MM.1S (cell line): ENCODE measurements around the gene CAMK2N1.

Source experiments
- DNase-seq: peaks from one replicate; pipeline ENCODE4 v3.0.0-alpha.2; 2015
- H2AFZ ChIP-seq: fragments of 300-600 bp; sonication (generic); 2 replicates; pipeline ENCODE4 v1.6.0; 2016; ENCODE audit warnings: antibody characterized with exemption, low read length
- H3F3A ChIP-seq: fragments of 300-600 bp; sonication (generic); 2 replicates; pipeline ENCODE4 v1.6.1; 2016; ENCODE audit warnings: mild to moderate bottlenecking, antibody characterized with exemption, low read length, moderate library complexity, mixed read lengths; ENCODE audit not compliant: insufficient read depth
- H3K27ac ChIP-seq: fragments of 300-600 bp; sonication (generic); 2 replicates; pipeline ENCODE4 v1.5.1; 2016; ENCODE audit warnings: mild to moderate bottlenecking, low read length
- H3K27me3 ChIP-seq: fragments of 300-600 bp; sonication (generic); replicated peaks from 2 replicates; pipeline ENCODE4 v1.6.0; 2016; ENCODE audit warnings: low read length; ENCODE audit not compliant: insufficient read depth
- H3K36me3 ChIP-seq: fragments of 300-600 bp; sonication (generic); replicated peaks from 2 replicates; pipeline ENCODE4 v1.6.1; 2016; ENCODE audit warnings: mild to moderate bottlenecking, low read length, mixed read lengths; ENCODE audit not compliant: insufficient read depth
- H3K4me1 ChIP-seq: fragments of 300-600 bp; sonication (generic); 2 replicates; pipeline ENCODE4 v1.6.1; 2016; ENCODE audit warnings: low read length, mixed read lengths
- H3K4me2 ChIP-seq: fragments of 300-600 bp; sonication (generic); 2 replicates; pipeline ENCODE4 v1.6.0; 2016; ENCODE audit warnings: low read depth, low read length
- H3K4me3 ChIP-seq: fragments of 300-600 bp; sonication (generic); 2 replicates; pipeline ENCODE4 v1.5.1; 2016; ENCODE audit warnings: low read length, mixed read lengths
- H3K79me2 ChIP-seq: fragments of 300-600 bp; sonication (generic); 2 replicates; pipeline ENCODE4 v1.6.1; 2016; ENCODE audit warnings: mixed run types, low read length, mixed read lengths
- H3K9ac ChIP-seq: fragments of 300-600 bp; sonication (generic); 2 replicates; pipeline ENCODE4 v1.6.1; 2016; ENCODE audit warnings: low read length, mixed read lengths
- H3K9me2 ChIP-seq: fragments of 300-600 bp; sonication (generic); replicated peaks from 2 replicates; pipeline ENCODE4 v1.6.1; 2016; ENCODE audit warnings: mild to moderate bottlenecking, low read length, mixed read lengths; ENCODE audit not compliant: insufficient read depth
- H3K9me3 ChIP-seq: fragments of 300-600 bp; sonication (generic); replicated peaks from 2 replicates; pipeline ENCODE4 v1.6.1; 2016; ENCODE audit warnings: mild to moderate bottlenecking, low read length, mixed read lengths; ENCODE audit not compliant: insufficient read depth
- H4K20me1 ChIP-seq: fragments of 300-600 bp; sonication (generic); 2 replicates; pipeline ENCODE4 v1.6.1; 2016; ENCODE audit warnings: mild to moderate bottlenecking, low read length, moderate library complexity, mixed read lengths; ENCODE audit not compliant: insufficient read depth
- EZH2 ChIP-seq: fragments of 300-600 bp; sonication (generic); optimal IDR thresholded peaks from 2 replicates; pipeline ENCODE3; 2017; ENCODE audit warnings: low read depth, mild to moderate bottlenecking, antibody characterized with exemption, low read length, mixed read lengths
- EZH2phosphoT487 ChIP-seq: fragments of 300-600 bp; sonication (generic); IDR thresholded peaks from 2 replicates; pipeline ENCODE4 v1.6.1; 2018; ENCODE audit warnings: antibody characterized with exemption, low read length
- TF ChIP-seq, protein P1 (sequence below): fragments of 300-600 bp; sonication (generic); IDR thresholded peaks from 2 replicates; pipeline ENCODE4 v1.5.1; 2016; ENCODE audit warnings: antibody characterized with exemption, low read length, mixed read lengths

The CAMK2N1 gene

GRCh38 chr1:20447794-20448193 is 38.2 kb downstream of the CAMK2N1 start:
- Histone ChIP-seq H3K79me2 (no peaks in the 10 kb centered on the region), H4K20me1 (no peaks in the 10 kb centered on the region), H3F3A (no peaks in the 10 kb centered on the region), H2AFZ (no peak overlapping the region), H3K9me2 (no peaks in the 10 kb centered on the region), H3K9me3 (no peaks in the 10 kb centered on the region), H3K4me2 (no peak overlapping the region), H3K27ac (no peak overlapping the region), H3K27me3 (peaks cover 94% of the 10 kb centered on the region), H3K4me3 (no peak overlapping the region), H3K36me3 (no peaks in the 10 kb centered on the region), H3K4me1 (no peaks in the 10 kb centered on the region), H3K9ac (no peak overlapping the region)
- no peak for DNase-seq
- TF ChIP-seq EZH2phosphoT487: no peak

DNA sequence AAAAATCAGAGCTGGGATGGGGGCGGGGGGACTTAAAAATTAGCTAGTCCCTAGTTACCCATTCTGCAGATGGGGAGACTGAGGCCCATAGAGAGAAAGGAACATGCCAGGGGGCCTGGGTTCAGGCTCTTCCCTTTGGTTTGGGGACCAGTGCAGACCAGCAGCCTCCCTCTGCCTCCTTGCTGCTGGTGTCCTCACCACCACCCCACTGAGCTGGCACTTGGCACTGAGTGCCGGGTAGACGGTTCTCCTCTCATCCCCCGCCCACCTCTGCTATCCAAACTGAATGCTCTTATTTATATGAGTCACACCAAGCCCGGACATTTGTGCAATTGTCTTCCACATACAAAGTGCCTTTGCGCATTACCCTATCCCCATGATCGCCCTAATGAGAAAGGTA is 39.2 kb downstream of the CAMK2N1 start:
- TF ChIP-seq EZH2phosphoT487: no peak
- TF ChIP-seq, protein P1, sequence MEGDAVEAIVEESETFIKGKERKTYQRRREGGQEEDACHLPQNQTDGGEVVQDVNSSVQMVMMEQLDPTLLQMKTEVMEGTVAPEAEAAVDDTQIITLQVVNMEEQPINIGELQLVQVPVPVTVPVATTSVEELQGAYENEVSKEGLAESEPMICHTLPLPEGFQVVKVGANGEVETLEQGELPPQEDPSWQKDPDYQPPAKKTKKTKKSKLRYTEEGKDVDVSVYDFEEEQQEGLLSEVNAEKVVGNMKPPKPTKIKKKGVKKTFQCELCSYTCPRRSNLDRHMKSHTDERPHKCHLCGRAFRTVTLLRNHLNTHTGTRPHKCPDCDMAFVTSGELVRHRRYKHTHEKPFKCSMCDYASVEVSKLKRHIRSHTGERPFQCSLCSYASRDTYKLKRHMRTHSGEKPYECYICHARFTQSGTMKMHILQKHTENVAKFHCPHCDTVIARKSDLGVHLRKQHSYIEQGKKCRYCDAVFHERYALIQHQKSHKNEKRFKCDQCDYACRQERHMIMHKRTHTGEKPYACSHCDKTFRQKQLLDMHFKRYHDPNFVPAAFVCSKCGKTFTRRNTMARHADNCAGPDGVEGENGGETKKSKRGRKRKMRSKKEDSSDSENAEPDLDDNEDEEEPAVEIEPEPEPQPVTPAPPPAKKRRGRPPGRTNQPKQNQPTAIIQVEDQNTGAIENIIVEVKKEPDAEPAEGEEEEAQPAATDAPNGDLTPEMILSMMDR: no peak
- no peak for TF ChIP-seq EZH2
- no peak for DNase-seq

DNA sequence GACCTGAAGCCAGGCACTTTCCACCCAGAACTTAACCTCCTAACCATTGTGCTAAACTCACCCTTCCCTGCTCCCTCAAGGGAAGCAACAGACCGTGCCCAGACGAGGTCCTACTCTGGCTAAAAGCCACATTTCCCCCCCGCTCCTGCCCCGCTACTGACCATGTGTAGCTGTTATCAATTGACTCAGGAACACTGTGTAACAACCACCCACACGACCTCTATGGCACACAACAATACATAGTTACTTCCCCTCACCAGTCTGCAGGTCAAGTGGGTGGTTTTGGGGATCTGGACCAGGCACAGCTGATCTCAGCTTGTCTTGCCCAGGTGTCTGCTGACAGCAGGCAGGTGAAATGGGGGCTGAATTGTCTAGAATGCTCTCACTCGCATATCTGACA is 40.1 kb downstream of the CAMK2N1 start:
- peaks cover 92% of the 10 kb centered on the region for H3K27me3 ChIP-seq
- H3K4me2 ChIP-seq: no peak overlapping the region
- H3K4me3 ChIP-seq: no peak overlapping the region
- H3K4me1 ChIP-seq: no peaks in the 10 kb centered on the region
- H2AFZ ChIP-seq: no peak overlapping the region
- no peaks in the 10 kb centered on the region for H3F3A ChIP-seq
- H3K9me2 ChIP-seq: no peaks in the 10 kb centered on the region
- no peak overlapping the region for H3K9ac ChIP-seq
- TF ChIP-seq EZH2phosphoT487: no peak
- TF ChIP-seq, protein P1: no peak
- TF ChIP-seq EZH2: no peak
- H3K36me3 ChIP-seq: no peaks in the 10 kb centered on the region
- no peak for DNase-seq
- H4K20me1 ChIP-seq: no peaks in the 10 kb centered on the region
- no peaks in the 10 kb centered on the region for H3K9me3 ChIP-seq
- H3K27ac ChIP-seq: no peak overlapping the region
- no peaks in the 10 kb centered on the region for H3K79me2 ChIP-seq

More for the DNA sequence above, 39.2 kb downstream of the CAMK2N1 start:
- Histone ChIP-seq H3F3A (no peaks in the 10 kb centered on the region), H3K9me3 (no peaks in the 10 kb centered on the region), H2AFZ (no peak overlapping the region), H3K4me3 (no peak overlapping the region), H3K36me3 (no peaks in the 10 kb centered on the region), H3K9ac (no peak overlapping the region), H3K4me2 (no peak overlapping the region), H3K79me2 (no peaks in the 10 kb centered on the region), H3K27me3 (peaks cover 94% of the 10 kb centered on the region), H3K27ac (no peak overlapping the region), H3K4me1 (no peaks in the 10 kb centered on the region), H4K20me1 (no peaks in the 10 kb centered on the region), H3K9me2 (no peaks in the 10 kb centered on the region)

- H3K9me2 ChIP-seq: no peaks in the 10 kb centered on the region
- TF ChIP-seq, protein P1: no peak
- TF ChIP-seq EZH2 (no peak), EZH2phosphoT487 (no peak)
- no peak for DNase-seq
- H3K4me1 ChIP-seq: no peaks in the 10 kb centered on the region
- no peaks in the 10 kb centered on the region for H3K9me3 ChIP-seq
- no peak overlapping the region for H3K4me3 ChIP-seq
- no peaks in the 10 kb centered on the region for H3F3A ChIP-seq
- H3K27ac ChIP-seq: no peak overlapping the region
- H3K4me2 ChIP-seq: no peak overlapping the region
- H3K79me2 ChIP-seq: no peaks in the 10 kb centered on the region
- H3K9ac ChIP-seq: no peak overlapping the region
- peaks cover 80% of the 10 kb centered on the region for H3K27me3 ChIP-seq
- no peaks in the 10 kb centered on the region for H4K20me1 ChIP-seq
- no peak overlapping the region for H2AFZ ChIP-seq
- H3K36me3 ChIP-seq: no peaks in the 10 kb centered on the region
Observed at GRCh38 chr1:20443703-20444586, 42.1 kb downstream of the CAMK2N1 start.
